Measurements from ENCODE around the gene ACACB. TPM values are rescaled to one million over a fixed set of nuclear protein-coding genes. Genes with fewer than 3 reads are reported as not detected.

ACACB gene
- total and polyA plus RNA-seq, 7 donors = 5.3 to 295 (median 116) TPM

DNA sequence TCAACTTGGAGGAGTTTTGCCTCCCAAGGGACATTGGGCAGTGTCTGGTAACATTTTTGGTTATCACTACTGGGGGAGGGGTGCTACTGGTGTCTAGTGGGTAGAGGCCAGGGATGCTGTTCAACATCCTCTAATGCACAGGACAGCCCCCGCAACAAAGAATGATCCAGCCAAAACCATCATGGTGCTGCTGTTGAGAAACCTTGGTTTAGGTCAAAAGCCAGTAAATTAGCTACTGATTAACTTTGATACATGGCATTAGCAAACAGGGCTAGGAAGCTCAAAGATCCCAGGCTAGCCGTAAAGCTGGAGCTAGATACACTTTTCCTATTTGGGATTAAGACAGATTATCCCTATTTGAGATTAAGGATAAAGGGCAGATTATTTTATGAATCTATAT lies 32.0 kb upstream of the ACACB start:
- Histone ChIP-seq H3K4me3 (no peak overlapping the region), H3K4me1 (no peaks in the 10 kb centered on the region), H3K27ac (no peak overlapping the region), H3K27me3 (no peaks in the 10 kb centered on the region), H3K36me3 (peaks cover 14 to 98% (median 63%) of the 10 kb centered on the region in 4 donors), H3K9me3 (no peaks in the 10 kb centered on the region)
- no peak for DNase-seq
- no peak for TF ChIP-seq POLR2AphosphoS5 (IDR thresholded peaks at IDR 0.05)
- TF ChIP-seq, protein P1, sequence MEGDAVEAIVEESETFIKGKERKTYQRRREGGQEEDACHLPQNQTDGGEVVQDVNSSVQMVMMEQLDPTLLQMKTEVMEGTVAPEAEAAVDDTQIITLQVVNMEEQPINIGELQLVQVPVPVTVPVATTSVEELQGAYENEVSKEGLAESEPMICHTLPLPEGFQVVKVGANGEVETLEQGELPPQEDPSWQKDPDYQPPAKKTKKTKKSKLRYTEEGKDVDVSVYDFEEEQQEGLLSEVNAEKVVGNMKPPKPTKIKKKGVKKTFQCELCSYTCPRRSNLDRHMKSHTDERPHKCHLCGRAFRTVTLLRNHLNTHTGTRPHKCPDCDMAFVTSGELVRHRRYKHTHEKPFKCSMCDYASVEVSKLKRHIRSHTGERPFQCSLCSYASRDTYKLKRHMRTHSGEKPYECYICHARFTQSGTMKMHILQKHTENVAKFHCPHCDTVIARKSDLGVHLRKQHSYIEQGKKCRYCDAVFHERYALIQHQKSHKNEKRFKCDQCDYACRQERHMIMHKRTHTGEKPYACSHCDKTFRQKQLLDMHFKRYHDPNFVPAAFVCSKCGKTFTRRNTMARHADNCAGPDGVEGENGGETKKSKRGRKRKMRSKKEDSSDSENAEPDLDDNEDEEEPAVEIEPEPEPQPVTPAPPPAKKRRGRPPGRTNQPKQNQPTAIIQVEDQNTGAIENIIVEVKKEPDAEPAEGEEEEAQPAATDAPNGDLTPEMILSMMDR (IDR thresholded peaks at IDR 0.05) = no peak
- no peak for TF ChIP-seq EP300 (IDR thresholded peaks at IDR 0.05)
- TF ChIP-seq POLR2A (IDR thresholded peaks at IDR 0.05) = no peak
- intact Hi-C loops (cut with DNase I) = no loop called here
- 36 to 77% methylated on average over 2 of the region's 2 CpGs for WGBS, 2 donors

DNA sequence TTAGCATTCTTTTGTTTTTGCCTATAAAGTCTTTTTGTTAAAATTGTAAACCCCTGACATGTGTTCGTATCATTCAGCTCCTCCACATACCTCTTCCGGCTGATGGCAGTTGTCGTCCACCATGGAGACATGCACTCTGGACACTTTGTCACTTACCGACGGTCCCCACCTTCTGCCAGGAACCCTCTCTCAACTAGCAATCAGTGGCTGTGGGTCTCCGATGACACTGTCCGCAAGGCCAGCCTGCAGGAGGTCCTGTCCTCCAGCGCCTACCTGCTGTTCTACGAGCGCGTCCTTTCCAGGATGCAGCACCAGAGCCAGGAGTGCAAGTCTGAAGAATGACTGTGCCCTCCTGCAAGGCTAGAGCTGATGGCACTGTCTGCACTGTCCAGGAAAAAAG lies 30.8 kb upstream of the ACACB start:
- H3K4me1 ChIP-seq = no peaks in the 10 kb centered on the region
- intact Hi-C loops (cut with DNase I) = no loop called here
- H3K27me3 ChIP-seq = no peaks in the 10 kb centered on the region
- no peak overlapping the region for H3K4me3 ChIP-seq
- H3K9me3 ChIP-seq = no peaks in the 10 kb centered on the region
- DNase-seq = no peak
- TF ChIP-seq, protein P1 (IDR thresholded peaks at IDR 0.05) = no peak
- TF ChIP-seq POLR2A (IDR thresholded peaks at IDR 0.05) (no peak), POLR2AphosphoS5 (IDR thresholded peaks at IDR 0.05) (no peak), EP300 (IDR thresholded peaks at IDR 0.05) (no peak)
- whole genome bisulfite sequencing, 2 donors = 96 to 97% methylated on average over 11 of the region's 11 CpGs
- peaks cover 14 to 99% (median 63%) of the 10 kb centered on the region in 4 donors for H3K36me3 ChIP-seq
- H3K27ac ChIP-seq = no peak overlapping the region

DNA sequence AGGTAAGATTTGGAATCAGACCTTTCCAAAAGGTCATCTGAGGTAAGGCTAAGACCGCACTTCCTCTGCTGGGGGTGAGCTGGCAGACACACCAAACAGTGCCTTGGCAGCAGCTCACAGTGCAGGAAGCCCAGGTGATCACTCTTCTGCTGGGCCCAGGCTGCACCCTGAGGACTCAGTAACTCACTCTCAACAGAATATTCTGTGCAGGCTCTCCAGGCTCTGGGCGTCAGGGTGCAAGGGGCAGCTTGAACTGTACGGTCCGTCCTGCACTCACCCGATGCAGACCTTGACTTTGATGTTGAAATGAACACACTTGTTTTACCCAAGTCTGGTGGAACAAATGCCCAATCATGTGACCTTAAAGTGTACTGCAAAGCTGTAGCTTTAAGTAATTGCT lies 29.1 kb upstream of the ACACB start:
- TF ChIP-seq EP300 (IDR thresholded peaks at IDR 0.05) (no peak), POLR2AphosphoS5 (IDR thresholded peaks at IDR 0.05) (no peak), POLR2A (IDR thresholded peaks at IDR 0.05) (no peak)
- TF ChIP-seq, protein P1 (IDR thresholded peaks at IDR 0.05) = no peak
- no peak overlapping the region for H3K27ac ChIP-seq
- H3K27me3 ChIP-seq = no peaks in the 10 kb centered on the region
- WGBS, 2 donors = 19 to 66% methylated on average over 5 of the region's 5 CpGs
- DNase-seq = no peak
- no peaks in the 10 kb centered on the region for H3K9me3 ChIP-seq
- peaks cover 12 to 92% (median 57%) of the 10 kb centered on the region in 4 donors for H3K36me3 ChIP-seq
- no peak overlapping the region for H3K4me3 ChIP-seq
- intact Hi-C loops (cut with DNase I) = no loop called here
- peaks cover 0 to 11% (median 8%) of the 10 kb centered on the region in 4 donors for H3K4me1 ChIP-seq

DNA sequence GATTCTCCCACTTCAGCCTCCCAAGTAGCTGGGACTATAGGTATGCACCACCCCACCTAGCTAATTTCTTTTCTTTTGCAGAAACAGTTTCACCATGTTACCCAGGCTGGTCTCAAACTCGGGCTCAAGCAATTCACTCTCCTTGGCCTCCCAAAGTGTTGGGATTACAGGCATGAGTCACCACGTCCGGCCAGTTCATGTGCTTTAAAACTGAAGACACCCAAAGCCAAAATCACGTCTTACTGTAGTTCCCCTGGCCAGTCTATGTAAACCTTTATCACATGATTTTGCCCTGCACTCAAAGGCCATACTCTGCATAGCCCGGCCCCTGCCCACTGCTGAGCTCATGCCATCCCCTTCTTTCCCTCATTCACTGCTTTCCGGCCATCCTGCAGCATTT lies 27.6 kb upstream of the ACACB start:
- Histone ChIP-seq H3K27ac (no peak overlapping the region), H3K4me3 (no peak overlapping the region), H3K36me3 (peaks cover 4 to 76% (median 42%) of the 10 kb centered on the region in 4 donors), H3K27me3 (no peaks in the 10 kb centered on the region), H3K4me1 (peaks cover 0 to 23% (median 19%) of the 10 kb centered on the region in 4 donors), H3K9me3 (no peaks in the 10 kb centered on the region)
- no peak for DNase-seq
- 63 to 80% methylated on average over 6 of the region's 6 CpGs for WGBS, 2 donors
- intact Hi-C loops (cut with DNase I) = no loop called here
- TF ChIP-seq POLR2AphosphoS5 (IDR thresholded peaks at IDR 0.05) = no peak

DNA sequence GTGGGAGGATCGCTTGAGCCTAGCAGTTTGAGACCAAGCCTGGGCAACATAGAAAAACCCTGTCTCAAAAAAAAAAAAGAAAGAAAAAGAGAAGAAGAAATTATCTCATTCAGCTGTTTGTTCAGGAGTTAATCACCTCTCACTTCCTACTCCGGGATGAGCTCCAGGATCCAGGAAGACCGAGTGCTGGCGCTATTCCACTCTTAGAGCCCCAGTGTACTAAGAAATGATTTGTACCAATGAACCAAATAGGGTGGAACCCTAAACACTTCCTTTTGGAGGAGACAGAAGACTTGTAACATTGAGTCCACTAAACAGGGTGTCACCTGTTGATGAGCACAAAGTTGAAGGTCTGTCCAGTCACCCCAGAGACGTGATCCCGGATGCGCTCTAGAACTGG lies 26.7 kb upstream of the ACACB start:
- peaks cover 0 to 24% (median 20%) of the 10 kb centered on the region in 4 donors for H3K4me1 ChIP-seq
- intact Hi-C loops (cut with DNase I) = loop anchor here (5.0 to 10.0 kb wide), 4 partner anchors 137 to 455 kb away; partner anchors contain the start of genes SELPLG and SSH1
- no peaks in the 10 kb centered on the region for H3K27me3 ChIP-seq
- H3K27ac ChIP-seq = no peak overlapping the region
- H3K36me3 ChIP-seq = peaks cover 4 to 68% (median 35%) of the 10 kb centered on the region in 4 donors
- TF ChIP-seq POLR2AphosphoS5 (IDR thresholded peaks at IDR 0.05) (no peak), EP300 (IDR thresholded peaks at IDR 0.05) (no peak), POLR2A (IDR thresholded peaks at IDR 0.05) (no peak)
- TF ChIP-seq, protein P1 (IDR thresholded peaks at IDR 0.05) = no peak
- DNase-seq = no peak
- 76 to 86% methylated on average over 7 of the region's 7 CpGs for WGBS, 2 donors
- H3K9me3 ChIP-seq = no peaks in the 10 kb centered on the region
- no peak overlapping the region for H3K4me3 ChIP-seq
